Measurements from ENCODE around the gene RAB22A. TPM values are rescaled to one million over a fixed set of nuclear protein-coding genes. Genes with fewer than 3 reads are reported as not detected.

The RAB22A gene
- total and polyA plus RNA-seq, 8 donors = 3.1 to 10.1 (median 7.1) TPM

DNA sequence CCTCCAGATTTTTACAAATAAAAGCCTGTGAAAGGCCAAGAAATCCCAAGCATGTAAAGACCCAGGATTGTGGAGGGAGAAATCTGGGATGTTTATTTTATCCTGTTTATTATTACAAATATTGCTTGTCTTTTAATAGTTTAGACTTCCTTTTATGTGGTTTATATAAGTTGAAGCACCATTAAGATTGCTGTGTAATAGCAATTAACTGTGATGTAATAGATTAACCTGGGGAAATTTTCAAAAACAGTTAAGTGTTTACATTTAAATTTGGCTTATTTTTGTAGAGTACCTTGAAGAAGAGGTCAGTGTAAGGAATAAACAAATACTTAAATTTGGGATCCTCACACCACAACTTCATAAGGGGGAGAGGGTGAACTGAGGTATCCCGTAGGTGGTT lies 106.5 kb downstream of the RAB22A start:
- Histone ChIP-seq H3K27ac (no peak overlapping the region), H3K27me3 (no peaks in the 10 kb centered on the region), H3K9me3 (no peaks in the 10 kb centered on the region), H3K4me1 (peaks cover 0 to 8% (median 0%) of the 10 kb centered on the region in 3 donors), H3K4me3 (no peak overlapping the region), H3K36me3 (peaks cover 0 to 5% (median 0%) of the 10 kb centered on the region in 3 donors)
- FAIRE-seq (no peak), ATAC-seq (no peak), DNase-seq (no peak)
- TF ChIP-seq, protein P1, sequence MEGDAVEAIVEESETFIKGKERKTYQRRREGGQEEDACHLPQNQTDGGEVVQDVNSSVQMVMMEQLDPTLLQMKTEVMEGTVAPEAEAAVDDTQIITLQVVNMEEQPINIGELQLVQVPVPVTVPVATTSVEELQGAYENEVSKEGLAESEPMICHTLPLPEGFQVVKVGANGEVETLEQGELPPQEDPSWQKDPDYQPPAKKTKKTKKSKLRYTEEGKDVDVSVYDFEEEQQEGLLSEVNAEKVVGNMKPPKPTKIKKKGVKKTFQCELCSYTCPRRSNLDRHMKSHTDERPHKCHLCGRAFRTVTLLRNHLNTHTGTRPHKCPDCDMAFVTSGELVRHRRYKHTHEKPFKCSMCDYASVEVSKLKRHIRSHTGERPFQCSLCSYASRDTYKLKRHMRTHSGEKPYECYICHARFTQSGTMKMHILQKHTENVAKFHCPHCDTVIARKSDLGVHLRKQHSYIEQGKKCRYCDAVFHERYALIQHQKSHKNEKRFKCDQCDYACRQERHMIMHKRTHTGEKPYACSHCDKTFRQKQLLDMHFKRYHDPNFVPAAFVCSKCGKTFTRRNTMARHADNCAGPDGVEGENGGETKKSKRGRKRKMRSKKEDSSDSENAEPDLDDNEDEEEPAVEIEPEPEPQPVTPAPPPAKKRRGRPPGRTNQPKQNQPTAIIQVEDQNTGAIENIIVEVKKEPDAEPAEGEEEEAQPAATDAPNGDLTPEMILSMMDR (IDR thresholded peaks at IDR 0.05) = no peak
- 92 to 93% methylated on average over 1 of the region's 1 CpG for WGBS, 2 donors
- intact Hi-C loops (cut with DNase I) = no loop called here

DNA sequence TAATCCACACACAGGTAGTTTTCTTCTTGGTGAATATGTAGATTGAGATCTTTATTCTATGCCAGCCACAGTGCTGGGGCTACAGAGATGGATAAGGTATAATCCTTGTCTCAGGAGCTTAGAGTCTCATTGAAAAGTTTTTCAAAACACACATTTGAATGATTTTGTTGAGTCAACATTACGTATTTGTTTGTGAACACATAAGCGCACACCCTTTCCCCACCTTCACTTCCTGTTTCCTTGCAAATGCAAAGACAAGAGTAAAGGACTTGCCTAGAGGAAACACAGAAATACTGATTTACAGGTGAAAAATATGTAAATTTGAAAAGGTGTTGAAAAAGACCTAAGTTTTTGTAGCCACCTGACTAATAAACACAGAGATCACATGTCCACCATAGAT lies 107.3 kb downstream of the RAB22A start:
- ATAC-seq (no peak), DNase-seq (no peak), FAIRE-seq (no peak)
- Histone ChIP-seq H3K4me3 (no peak overlapping the region), H3K4me1 (peaks cover 0 to 8% (median 0%) of the 10 kb centered on the region in 3 donors), H3K9me3 (no peaks in the 10 kb centered on the region), H3K27me3 (no peaks in the 10 kb centered on the region), H3K36me3 (peaks cover 0 to 5% (median 0%) of the 10 kb centered on the region in 3 donors), H3K27ac (no peak overlapping the region)
- TF ChIP-seq, protein P1 (IDR thresholded peaks at IDR 0.05) = no peak
- intact Hi-C loops (cut with DNase I) = no loop called here
- WGBS, 2 donors = 77 to 85% methylated on average over 2 of the region's 2 CpGs

Other genes starting within 250 kb of the RAB22A start
- gene ANKRD60, start 81.1 kb upstream of the RAB22A start, total RNA-seq = not detected
- not detected for gene ANKRD60, start 81.1 kb upstream of the RAB22A start, polyA plus RNA-seq
- 10 to 100 TPM; 18.2 to 30.3 (median 21.8) TPM for gene VAPB, start 79.5 kb downstream of the RAB22A start, total RNA-seq
- gene VAPB, start 79.5 kb downstream of the RAB22A start, polyA plus RNA-seq = 10 to 100 TPM in 1 of 2 donors, 1 to 10 TPM in 1; 9.6 to 18.8 TPM
- gene APCDD1L, start 205.7 kb downstream of the RAB22A start, total RNA-seq = under 1 TPM; 0.16 to 0.62 (median 0.32) TPM
- gene APCDD1L, start 205.7 kb downstream of the RAB22A start, polyA plus RNA-seq = 1 to 10 TPM in 1 of 2 donors, under 1 TPM in 1; 0.27 to 1.8 TPM

Data from pancreas (tissue), 10 donors.